Breast epithelium (tissue), 3 donors: ENCODE measurements around the gene MCUB.

Source experiments
- CTCF ChIP-seq, 3 donors: fragments of 450-650 bp; IDR thresholded peaks; one replicate each; pipeline ENCODE4 v1.5.1; 2016 to 2017; ENCODE audit warnings: antibody characterized with exemption in 3 of 3, mild to moderate bottlenecking in 3 of 3, moderate library complexity in 3 of 3
- POLR2A ChIP-seq: fragments of 450-650 bp; IDR thresholded peaks from one replicate; pipeline ENCODE4 v1.6.1; 2016; ENCODE audit warnings: antibody characterized with exemption, mild to moderate bottlenecking, moderate library complexity
- POLR2AphosphoS5 ChIP-seq, 3 donors: sonication (generic); formaldehyde crosslinking; IDR thresholded peaks; one replicate each; pipeline ENCODE4 v1.6.1; 2017; ENCODE audit warnings: antibody characterized with exemption in 3 of 3

DNA sequence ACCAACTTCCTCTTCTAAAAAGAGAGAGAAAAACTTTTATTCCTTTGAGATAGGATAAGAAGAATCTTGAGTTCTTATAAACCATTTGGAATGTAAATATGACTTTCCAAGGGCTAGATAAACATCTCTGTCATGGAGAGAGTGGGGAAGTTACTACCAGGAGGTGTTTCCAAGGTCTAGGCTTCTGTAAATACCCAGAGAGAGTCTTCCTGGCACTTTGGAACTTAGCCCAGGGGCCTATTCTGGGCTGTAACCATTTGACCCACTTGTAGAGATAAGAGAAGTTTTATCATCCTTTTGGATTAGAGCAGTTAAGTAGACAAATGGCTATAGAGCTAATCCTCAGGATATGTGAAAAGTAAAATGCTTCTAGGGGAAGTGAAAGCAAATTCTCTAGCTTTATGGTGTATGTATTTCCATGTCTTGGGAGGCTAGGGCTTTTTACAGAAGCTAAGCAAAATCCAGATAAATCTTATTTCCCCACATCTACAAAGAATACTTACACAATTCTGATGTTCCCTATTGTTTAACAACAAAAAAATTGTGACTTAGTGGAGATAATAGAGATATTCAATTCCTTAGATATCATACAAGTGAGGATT, 51.1 kb downstream of the MCUB start:
- TF ChIP-seq CTCF (IDR thresholded peaks at IDR 0.05) = no peak
- TF ChIP-seq POLR2A = no peak
- no peak for TF ChIP-seq POLR2AphosphoS5 (IDR thresholded peaks at IDR 0.05)
